HFFc6 (cell line): ENCODE measurements around the gene COA8. TPM values are rescaled to one million over a fixed set of nuclear protein-coding genes. Genes with fewer than 3 reads are reported as not detected.

Experiments used
- DNase-seq: peaks from one replicate; pipeline ENCODE4 v3.0.0-alpha.2; 2018
- H3K27ac Mint-ChIP-seq: 2 replicates; pipeline ENCODE4 v1.8.0; 2020; ENCODE audit warnings: mild to moderate bottlenecking, mixed read lengths
- H3K27me3 Mint-ChIP-seq: 2 replicates; pipeline ENCODE4 v1.8.0; 2021; ENCODE audit warnings: mild to moderate bottlenecking, moderate library complexity, mixed read lengths; ENCODE audit not compliant: insufficient read depth
- H3K36me3 Mint-ChIP-seq: 2 replicates; pipeline ENCODE4 v1.8.0; 2021; ENCODE audit warnings: low read depth, mixed read lengths
- H3K4me1 Mint-ChIP-seq: 2 replicates; pipeline ENCODE4 v1.8.0; 2020; ENCODE audit warnings: low read depth, mixed read lengths
- H3K4me3 Mint-ChIP-seq: 2 replicates; pipeline ENCODE4 v1.8.0; 2020; ENCODE audit warnings: mild to moderate bottlenecking, moderate library complexity, mixed read lengths
- H3K9me3 Mint-ChIP-seq: 2 replicates; pipeline ENCODE4 v1.8.0; 2020; ENCODE audit warnings: mild to moderate bottlenecking, mixed read lengths
- CTCF ChIP-seq: fragments of 200-600 bp; sonication (generic); IDR thresholded peaks from 2 replicates; pipeline ENCODE4 v1.5.0; 2021; ENCODE audit warnings: antibody characterized with exemption, mild to moderate bottlenecking
- long read RNA-seq: library from polyadenylated mRNA; unstranded; transcript quantifications from one replicate; pipeline ENCODE4 v2.0.0, GENCODE V29; 2019
- total RNA-seq, 6 experiments: library from RNA; stranded (reverse); fragmentation: NEBNext Ultra II Directional; extraction: Animal tissue kit (Norgen Biotek cat#: 25700); gene quantifications; 2 replicates in 1 of 6; 3 replicates in 5 of 6; pipeline ENCODE4 v1.2.3, GENCODE V29; 2021

The COA8 gene, protein sequence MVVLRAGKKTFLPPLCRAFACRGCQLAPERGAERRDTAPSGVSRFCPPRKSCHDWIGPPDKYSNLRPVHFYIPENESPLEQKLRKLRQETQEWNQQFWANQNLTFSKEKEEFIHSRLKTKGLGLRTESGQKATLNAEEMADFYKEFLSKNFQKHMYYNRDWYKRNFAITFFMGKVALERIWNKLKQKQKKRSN
- total RNA-seq: 10 to 100 TPM; 38.7 to 54.8 (median 46.9) TPM
- long read RNA-seq, transcript APOPT1-201 (5 exons, 2,523 nt): major isoform, 33 of 57 reads
- long read RNA-seq, transcript APOPT1-202 (3 exons, 575 nt): minor isoform, 6 of 57 reads
- long read RNA-seq, partial matches to known transcripts: 3 of 57 reads
- long read RNA-seq, other reads (novel, unspliced or antisense): 11 of 57 reads

DNA sequence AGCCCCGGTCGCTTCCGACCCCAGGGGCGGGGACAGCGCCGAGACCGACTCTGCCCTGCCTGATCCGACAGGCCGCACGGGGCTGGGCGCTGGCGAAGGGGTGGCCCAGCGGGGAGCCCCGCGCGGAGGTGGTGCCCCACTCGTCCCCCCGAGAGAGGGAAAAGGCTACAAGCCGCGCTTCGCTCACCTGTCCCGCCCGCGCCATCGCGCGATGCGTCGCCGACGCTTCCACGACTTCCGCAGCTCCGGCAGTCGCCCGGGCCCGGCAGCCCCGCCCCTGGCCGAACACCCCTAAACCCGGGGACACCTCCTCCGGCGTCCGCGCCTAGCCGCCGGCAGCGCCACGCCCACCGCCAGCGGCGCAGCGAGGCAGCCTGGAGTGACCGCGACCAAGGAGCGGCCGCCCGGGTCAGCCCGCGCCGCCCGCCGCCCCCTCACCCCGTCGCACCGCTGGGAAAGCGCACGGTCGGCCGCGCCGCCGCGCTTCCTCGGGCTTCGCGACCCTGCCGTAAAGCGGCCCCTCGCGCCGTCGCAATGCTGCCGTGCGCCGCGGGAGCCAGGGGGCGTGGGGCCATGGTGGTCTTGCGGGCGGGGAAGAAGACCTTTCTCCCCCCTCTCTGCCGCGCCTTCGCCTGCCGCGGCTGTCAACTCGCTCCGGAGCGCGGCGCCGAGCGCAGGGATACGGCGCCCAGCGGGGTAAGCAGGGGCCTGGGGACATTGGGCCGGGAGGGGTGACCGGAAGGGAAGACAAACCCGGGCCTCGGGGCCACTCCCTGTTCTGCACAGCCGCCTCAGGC, at the start of gene COA8, which contains the start of gene BAG5:
TSS of gene COA8 (plus strand) at position 532 of the 797 bp plus-strand sequence. CDS start at position 574, 42 bp downstream.
TSS of gene BAG5 (minus strand) at position 229 of the 797 bp plus-strand sequence. CDS start 1,493 bp downstream, outside the sequence.
- Mint-ChIP-seq H3K9me3 (no peaks in the 10 kb centered on the region; the same call in 1 of the 2 replicates), H3K4me3 (peak within 1 kb of the TSS; percentile 97), H3K4me1 (peaks cover 50% of the 10 kb centered on the region), H3K27ac (peak within 1 kb of the TSS; percentile 93), H3K36me3 (peaks cover 23% of the 10 kb centered on the region), H3K27me3 (peaks cover 3% of the 10 kb centered on the region; the same call in 1 of the 2 replicates)
- TF ChIP-seq CTCF: peak; percentile 34; the same call in 1 of the 2 replicates
- DNase-seq: peak; percentile 65

GRCh38 chr14:103514596-103515421, 48.0 kb upstream of the COA8 start:
- H3K36me3 Mint-ChIP-seq: peaks cover 16% of the 10 kb centered on the region
- H3K9me3 Mint-ChIP-seq: no peaks in the 10 kb centered on the region
- no peak for TF ChIP-seq CTCF
- DNase-seq: no peak
- H3K27ac Mint-ChIP-seq: no peak overlapping the region; the same call in 1 of the 2 replicates
- peaks cover 24% of the 10 kb centered on the region for H3K4me1 Mint-ChIP-seq
- no peak overlapping the region for H3K4me3 Mint-ChIP-seq
- peaks cover 22% of the 10 kb centered on the region for H3K27me3 Mint-ChIP-seq

DNA sequence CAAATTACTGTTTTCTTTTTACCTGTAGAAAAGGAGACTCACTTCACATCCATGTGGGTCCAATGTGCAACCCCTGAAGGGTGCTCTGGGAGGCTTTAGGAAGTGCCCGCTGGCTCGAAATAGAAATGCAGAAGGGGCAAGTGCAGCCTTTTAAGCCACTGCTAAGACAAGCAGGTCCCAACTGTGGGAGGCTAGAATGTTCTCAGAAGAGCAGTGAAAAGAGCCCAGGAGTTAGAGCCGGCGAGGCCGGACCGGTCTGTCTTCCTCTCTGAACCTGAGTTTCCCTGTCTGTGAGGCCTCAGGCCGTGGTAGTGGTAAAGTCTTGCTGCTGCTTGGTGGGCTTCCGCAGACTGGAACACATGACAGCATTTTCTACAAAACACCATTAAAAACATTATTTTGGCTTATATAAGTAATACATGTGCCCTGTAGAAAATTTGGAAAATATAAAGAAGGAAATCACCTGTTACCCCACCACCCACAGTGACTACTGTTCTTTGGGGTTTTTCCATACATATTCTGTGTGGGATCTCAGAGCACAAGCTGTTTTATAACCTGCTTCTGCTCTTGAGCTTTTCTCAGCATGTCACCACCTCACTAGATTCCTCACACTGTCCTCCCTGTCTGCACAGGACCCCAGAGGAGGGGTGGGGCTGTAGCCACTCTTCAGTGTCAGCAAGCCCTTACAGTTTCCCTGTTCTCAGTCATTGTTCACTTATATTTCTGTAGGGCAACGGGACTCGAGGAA, 46.2 kb upstream of the COA8 start:
- TF ChIP-seq CTCF: no peak
- no peak overlapping the region for H3K27ac Mint-ChIP-seq
- H3K27me3 Mint-ChIP-seq: peaks cover 21% of the 10 kb centered on the region
- H3K9me3 Mint-ChIP-seq: no peaks in the 10 kb centered on the region
- H3K4me1 Mint-ChIP-seq: peaks cover 27% of the 10 kb centered on the region
- H3K4me3 Mint-ChIP-seq: no peak overlapping the region
- no peak for DNase-seq
- H3K36me3 Mint-ChIP-seq: 0 out of 2 replicates have a peak, but pooled peaks cover 5% of the 10 kb centered on the region

GRCh38 chr14:103517174-103517566, 45.6 kb upstream of the COA8 start:
- TF ChIP-seq CTCF: no peak
- DNase-seq: no peak
- no peaks in the 10 kb centered on the region for H3K9me3 Mint-ChIP-seq
- peaks cover 27% of the 10 kb centered on the region for H3K4me1 Mint-ChIP-seq
- 0 out of 2 replicates have a peak, but pooled peaks cover 4% of the 10 kb centered on the region for H3K36me3 Mint-ChIP-seq
- peaks cover 19% of the 10 kb centered on the region for H3K27me3 Mint-ChIP-seq
- no peak overlapping the region for H3K4me3 Mint-ChIP-seq
- no peak overlapping the region for H3K27ac Mint-ChIP-seq
